Hematopoietic multipotent progenitor cell (in vitro differentiated cells): ENCODE results near the gene NETO2. TPM values are rescaled to one million over a fixed set of nuclear protein-coding genes. Genes with fewer than 3 reads are reported as not detected.
"Not testable (repeated sequence)": the region's sequence is repeated elsewhere in the genome, so short reads cannot be mapped to it uniquely, and the experiment has no call there.

Experiments
- DNase-seq, 3 donors: peaks; one replicate each; pipeline ENCODE4 v3.0.0-alpha.2; 2011 to 2015; ENCODE audit warnings: low read depth in 2 of 3, low spot score in 2 of 3
- total RNA-seq: library from RNA; depleted of rRNA; stranded (reverse); fragments of >200 nt; gene quantifications from one replicate; pipeline ENCODE4 v1.2.3, GENCODE V29; 2012

The NETO2 gene
- total RNA-seq: 0.27 TPM

GRCh38 chr16:47143677-47144558, at the start of gene NETO2:
Gene NETO2 (minus strand): TSS chr16:47143945. CDS start chr16:47143612, 333 bp downstream.
- DNase-seq: peak; percentile 46 to 53 (median 52)

- no peak for DNase-seq
Measured at GRCh38 chr16:47182318-47182717, 38.6 kb upstream of the NETO2 start.

- not testable (repeated sequence) for DNase-seq
Measured at GRCh38 chr16:47181066-47181465, 37.3 kb upstream of the NETO2 start.

- no peak for DNase-seq
Measured at GRCh38 chr16:47180073-47180472, 36.3 kb upstream of the NETO2 start.

GRCh38 chr16:47175152-47175551, 31.4 kb upstream of the NETO2 start:
- DNase-seq: no peak

GRCh38 chr16:47162670-47163420, 19.1 kb upstream of the NETO2 start:
- DNase-seq: no peak

- DNase-seq: no peak
Measured at GRCh38 chr16:47161464-47161863, 17.7 kb upstream of the NETO2 start.

- no peak for DNase-seq
Measured at GRCh38 chr16:47160422-47160821, 16.7 kb upstream of the NETO2 start.

GRCh38 chr16:47158992-47159391, 15.2 kb upstream of the NETO2 start:
- no peak for DNase-seq

- no peak for DNase-seq
Measured at GRCh38 chr16:47156680-47157215, 13.0 kb upstream of the NETO2 start.

- not testable (repeated sequence) for DNase-seq
Measured at GRCh38 chr16:47152501-47152900, 8.8 kb upstream of the NETO2 start.

GRCh38 chr16:47150067-47150466, 6.3 kb upstream of the NETO2 start:
- no peak for DNase-seq

GRCh38 chr16:47144559-47144877, 773 bp upstream of the NETO2 start:
- no peak for DNase-seq

- peak; percentile 41 to 62 (median 50) for DNase-seq
Measured at GRCh38 chr16:47142821-47143676, 696 bp downstream of the NETO2 start.

GRCh38 chr16:47142486-47142820, 1.3 kb downstream of the NETO2 start:
- peak in 2 of 3 donors; percentile 30 to 49 for DNase-seq

- peak; percentile 56 to 87 (median 70) for DNase-seq
Measured at GRCh38 chr16:47141773-47142485, 1.8 kb downstream of the NETO2 start.

- no peak for DNase-seq
Measured at GRCh38 chr16:47140686-47141085, 3.1 kb downstream of the NETO2 start.

- DNase-seq: no peak
Measured at GRCh38 chr16:47139561-47140185, 4.1 kb downstream of the NETO2 start.

GRCh38 chr16:47137925-47138324, 5.8 kb downstream of the NETO2 start:
- not testable (repeated sequence) for DNase-seq
